ENCODE measurements around the gene REV3L.

REV3L gene

DNA sequence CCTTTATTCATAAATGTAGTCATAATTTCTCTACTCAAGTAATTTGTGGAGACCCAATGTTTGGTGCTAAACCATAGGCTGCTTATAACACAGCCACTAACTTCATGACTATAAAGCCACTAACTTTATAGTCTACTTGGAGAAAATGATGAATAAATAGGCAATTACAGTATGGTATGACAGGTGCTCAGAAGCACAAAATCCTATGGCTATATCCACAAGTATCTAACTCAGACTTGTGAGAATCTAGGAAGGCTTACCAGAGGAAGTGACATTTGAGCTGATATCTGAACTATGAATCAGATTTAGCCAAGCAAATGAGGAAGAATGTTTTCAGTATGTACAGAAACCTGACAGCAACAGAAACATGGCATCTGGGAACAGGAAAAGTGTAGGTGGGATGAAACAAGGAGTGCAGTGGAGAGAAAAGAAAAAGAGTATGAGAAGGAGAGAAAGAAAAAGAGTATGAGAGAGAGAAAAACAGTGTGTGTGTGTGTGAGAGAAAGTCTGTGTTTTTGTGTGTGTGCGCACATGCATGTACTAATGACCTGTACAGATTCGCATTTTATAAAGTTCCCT is 59.9 kb downstream of the REV3L start:
- Histone ChIP-seq H3K4me3 (ENCODE audit: low read length) (no peak overlapping the region), H3K9me3 (ENCODE audit: control insufficient read depth, low read length) (no peaks in the 10 kb centered on the region)
- DNase-seq (ENCODE audit: low read depth) = peak; percentile 31

GRCh38 chr6:111418971-111419693 is 63.9 kb downstream of the REV3L start:
- no peak overlapping the region for H3K9ac ChIP-seq (ENCODE audit: low read length)
- H3K4me3 ChIP-seq (ENCODE audit: low read length) = no peak overlapping the region
- DNase-seq (ENCODE audit: low read depth) = peak; percentile 34

More for the DNA sequence above, 59.9 kb downstream of the REV3L start:
- H3K9ac ChIP-seq (ENCODE audit: low read length) = no peak overlapping the region
- H3K36me3 ChIP-seq (ENCODE audit: control insufficient read depth, insufficient read depth, low read length, severe bottlenecking) = peaks cover 9% of the 10 kb centered on the region
- H3K27me3 ChIP-seq (replicated peaks; ENCODE audit: control insufficient read depth, insufficient read depth, low read length) = no peaks in the 10 kb centered on the region
- peaks cover 79% of the 10 kb centered on the region for H3K4me1 ChIP-seq (ENCODE audit: control insufficient read depth, insufficient read depth, low read length)

GRCh38 chr6:111417946-111418345 is 65.1 kb downstream of the REV3L start:
- Histone ChIP-seq H3K4me3 (ENCODE audit: low read length) (peak overlapping the region; percentile 54), H3K4me1 (ENCODE audit: control insufficient read depth, insufficient read depth, low read length) (peaks cover 80% of the 10 kb centered on the region), H3K36me3 (ENCODE audit: control insufficient read depth, insufficient read depth, low read length, severe bottlenecking) (peaks cover 37% of the 10 kb centered on the region), H3K9me3 (ENCODE audit: control insufficient read depth, low read length) (no peaks in the 10 kb centered on the region), H3K27me3 (replicated peaks; ENCODE audit: control insufficient read depth, insufficient read depth, low read length) (no peaks in the 10 kb centered on the region), H3K9ac (ENCODE audit: low read length) (no peak overlapping the region)
- DNase-seq (ENCODE audit: low read depth) = no peak

More at GRCh38 chr6:111418971-111419693, 63.9 kb downstream of the REV3L start:
- Histone ChIP-seq H3K27me3 (replicated peaks; ENCODE audit: control insufficient read depth, insufficient read depth, low read length) (no peaks in the 10 kb centered on the region), H3K36me3 (ENCODE audit: control insufficient read depth, insufficient read depth, low read length, severe bottlenecking) (peaks cover 25% of the 10 kb centered on the region), H3K9me3 (ENCODE audit: control insufficient read depth, low read length) (no peaks in the 10 kb centered on the region), H3K4me1 (ENCODE audit: control insufficient read depth, insufficient read depth, low read length) (peaks cover 80% of the 10 kb centered on the region)

- Histone ChIP-seq H3K27me3 (replicated peaks; ENCODE audit: control insufficient read depth, insufficient read depth, low read length) (no peaks in the 10 kb centered on the region), H3K9ac (ENCODE audit: low read length) (no peak overlapping the region), H3K9me3 (ENCODE audit: control insufficient read depth, low read length) (no peaks in the 10 kb centered on the region), H3K36me3 (ENCODE audit: control insufficient read depth, insufficient read depth, low read length, severe bottlenecking) (peaks cover 45% of the 10 kb centered on the region), H3K4me1 (ENCODE audit: control insufficient read depth, insufficient read depth, low read length) (peaks cover 78% of the 10 kb centered on the region), H3K4me3 (ENCODE audit: low read length) (peak overlapping the region; percentile 54)
- peak; percentile 31 for DNase-seq (ENCODE audit: low read depth)
These were observed 65.8 kb downstream of the REV3L start for GRCh38 chr6:111417181-111417585.

DNA sequence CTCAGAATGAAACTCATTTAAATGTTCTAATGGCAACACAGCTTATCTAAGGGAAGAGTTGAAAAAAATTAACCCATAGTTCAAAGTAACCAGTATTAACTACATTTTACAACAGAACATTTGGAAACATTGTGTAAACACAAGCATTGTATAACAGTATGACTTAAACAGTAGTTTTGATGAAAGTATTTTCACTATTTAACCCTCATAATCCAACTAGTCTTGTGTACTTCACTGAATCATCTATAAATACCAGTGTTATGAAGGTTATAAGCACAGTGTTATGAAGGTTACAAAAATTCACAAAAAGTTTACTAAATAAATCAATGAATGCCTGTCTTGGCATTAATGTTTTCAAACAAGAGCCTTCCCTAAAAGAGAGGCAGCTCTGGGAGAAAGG is 66.5 kb downstream of the REV3L start:
- DNase-seq (ENCODE audit: low read depth) = peak; percentile 19
- no peaks in the 10 kb centered on the region for H3K9me3 ChIP-seq (ENCODE audit: control insufficient read depth, low read length)
- H3K27me3 ChIP-seq (replicated peaks; ENCODE audit: control insufficient read depth, insufficient read depth, low read length) = no peaks in the 10 kb centered on the region
- H3K36me3 ChIP-seq (ENCODE audit: control insufficient read depth, insufficient read depth, low read length, severe bottlenecking) = peaks cover 51% of the 10 kb centered on the region
- H3K9ac ChIP-seq (ENCODE audit: low read length) = peak overlapping the region; percentile 39
- peak overlapping the region; percentile 54 for H3K4me3 ChIP-seq (ENCODE audit: low read length)
- peaks cover 77% of the 10 kb centered on the region for H3K4me1 ChIP-seq (ENCODE audit: control insufficient read depth, insufficient read depth, low read length)

GRCh38 chr6:111414373-111414772 is 68.6 kb downstream of the REV3L start:
- no peak overlapping the region for H3K4me3 ChIP-seq (ENCODE audit: low read length)
- no peak for DNase-seq (ENCODE audit: low read depth)
- H3K36me3 ChIP-seq (ENCODE audit: control insufficient read depth, insufficient read depth, low read length, severe bottlenecking) = peaks cover 67% of the 10 kb centered on the region
- peaks cover 70% of the 10 kb centered on the region for H3K4me1 ChIP-seq (ENCODE audit: control insufficient read depth, insufficient read depth, low read length)
- no peaks in the 10 kb centered on the region for H3K9me3 ChIP-seq (ENCODE audit: control insufficient read depth, low read length)
- no peaks in the 10 kb centered on the region for H3K27me3 ChIP-seq (replicated peaks; ENCODE audit: control insufficient read depth, insufficient read depth, low read length)
- no peak overlapping the region for H3K9ac ChIP-seq (ENCODE audit: low read length)

- Histone ChIP-seq H3K4me3 (ENCODE audit: low read length) (no peak overlapping the region), H3K9ac (ENCODE audit: low read length) (no peak overlapping the region)
These were observed 70.9 kb downstream of the REV3L start for GRCh38 chr6:111411978-111412566.

GRCh38 chr6:111411046-111411445 is 72.0 kb downstream of the REV3L start:
- Histone ChIP-seq H3K4me1 (ENCODE audit: control insufficient read depth, insufficient read depth, low read length) (peaks cover 47% of the 10 kb centered on the region), H3K4me3 (ENCODE audit: low read length) (no peak overlapping the region), H3K9ac (ENCODE audit: low read length) (no peak overlapping the region), H3K36me3 (ENCODE audit: control insufficient read depth, insufficient read depth, low read length, severe bottlenecking) (peaks cover 99% of the 10 kb centered on the region), H3K9me3 (ENCODE audit: control insufficient read depth, low read length) (no peaks in the 10 kb centered on the region), H3K27me3 (replicated peaks; ENCODE audit: control insufficient read depth, insufficient read depth, low read length) (no peaks in the 10 kb centered on the region)
- DNase-seq (ENCODE audit: low read depth) = no peak

More at GRCh38 chr6:111411978-111412566, 70.9 kb downstream of the REV3L start:
- Histone ChIP-seq H3K4me1 (ENCODE audit: control insufficient read depth, insufficient read depth, low read length) (peaks cover 47% of the 10 kb centered on the region), H3K27me3 (replicated peaks; ENCODE audit: control insufficient read depth, insufficient read depth, low read length) (no peaks in the 10 kb centered on the region), H3K36me3 (ENCODE audit: control insufficient read depth, insufficient read depth, low read length, severe bottlenecking) (peaks cover 89% of the 10 kb centered on the region), H3K9me3 (ENCODE audit: control insufficient read depth, low read length) (no peaks in the 10 kb centered on the region)
- no peak for DNase-seq (ENCODE audit: low read depth)

GRCh38 chr6:111410371-111410770 is 72.6 kb downstream of the REV3L start:
- peaks cover 40% of the 10 kb centered on the region for H3K4me1 ChIP-seq (ENCODE audit: control insufficient read depth, insufficient read depth, low read length)
- H3K9me3 ChIP-seq (ENCODE audit: control insufficient read depth, low read length) = no peaks in the 10 kb centered on the region
- H3K36me3 ChIP-seq (ENCODE audit: control insufficient read depth, insufficient read depth, low read length, severe bottlenecking) = peaks cover 97% of the 10 kb centered on the region
- H3K4me3 ChIP-seq (ENCODE audit: low read length) = no peak overlapping the region
- no peak overlapping the region for H3K9ac ChIP-seq (ENCODE audit: low read length)
- no peaks in the 10 kb centered on the region for H3K27me3 ChIP-seq (replicated peaks; ENCODE audit: control insufficient read depth, insufficient read depth, low read length)
- no peak for DNase-seq (ENCODE audit: low read depth)

DNA sequence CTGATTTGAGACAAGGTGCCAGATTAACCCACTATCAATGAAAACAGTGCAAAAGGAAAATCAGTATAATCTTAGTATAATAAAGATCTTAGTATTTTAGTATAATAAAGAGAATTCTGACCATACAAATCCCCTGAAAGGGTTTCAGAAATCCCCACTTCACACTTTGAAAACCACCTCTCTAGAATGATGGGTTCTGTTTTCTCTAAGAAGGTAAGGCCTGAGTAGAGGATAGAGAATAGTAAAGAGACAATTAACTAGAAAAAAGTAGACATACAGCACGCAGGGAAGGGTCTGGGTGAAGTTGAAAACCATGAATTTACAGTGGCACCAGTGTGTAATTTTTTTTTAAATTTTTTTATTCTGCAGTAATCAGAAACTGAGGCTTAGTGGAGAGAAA is 73.6 kb downstream of the REV3L start:
- no peak for DNase-seq (ENCODE audit: low read depth)
- Histone ChIP-seq H3K4me3 (ENCODE audit: low read length) (no peak overlapping the region), H3K36me3 (ENCODE audit: control insufficient read depth, insufficient read depth, low read length, severe bottlenecking) (peaks cover 97% of the 10 kb centered on the region), H3K27me3 (replicated peaks; ENCODE audit: control insufficient read depth, insufficient read depth, low read length) (no peaks in the 10 kb centered on the region), H3K9ac (ENCODE audit: low read length) (no peak overlapping the region), H3K4me1 (ENCODE audit: control insufficient read depth, insufficient read depth, low read length) (peaks cover 31% of the 10 kb centered on the region), H3K9me3 (ENCODE audit: control insufficient read depth, low read length) (no peaks in the 10 kb centered on the region)

GRCh38 chr6:111407686-111408085 is 75.3 kb downstream of the REV3L start:
- peaks cover 97% of the 10 kb centered on the region for H3K36me3 ChIP-seq (ENCODE audit: control insufficient read depth, insufficient read depth, low read length, severe bottlenecking)

More at GRCh38 chr6:111407686-111408085, 75.3 kb downstream of the REV3L start:
- Histone ChIP-seq H3K4me3 (ENCODE audit: low read length) (no peak overlapping the region), H3K9ac (ENCODE audit: low read length) (no peak overlapping the region), H3K9me3 (ENCODE audit: control insufficient read depth, low read length) (no peaks in the 10 kb centered on the region), H3K4me1 (ENCODE audit: control insufficient read depth, insufficient read depth, low read length) (peaks cover 17% of the 10 kb centered on the region), H3K27me3 (replicated peaks; ENCODE audit: control insufficient read depth, insufficient read depth, low read length) (no peaks in the 10 kb centered on the region)
- DNase-seq (ENCODE audit: low read depth) = no peak
